Spinal cord (tissue), 10 donors: ENCODE measurements around the gene NGF. TPM values are rescaled to one million over a fixed set of nuclear protein-coding genes. Genes with fewer than 3 reads are reported as not detected.
A peak's percentile ranks its signal among the peaks of the same experiment; 100 is the strongest.

Source experiments
- DNase-seq, 6 donors: peaks; one replicate each; pipeline versions ENCODE4 v3.0.0 to v3.0.0-alpha.2; 2013 to 2015; ENCODE audit warnings: low spot score in 6 of 6, low read depth in 4 of 6
- H3K27ac ChIP-seq: one replicate; pipeline ENCODE4 v1.5.1; 2013; ENCODE audit warnings: low read depth, low read length, control low read depth
- H3K27me3 ChIP-seq: one replicate; pipeline ENCODE4 v1.6.1; 2013; ENCODE audit warnings: low read length; ENCODE audit not compliant: control insufficient read depth, insufficient read depth
- H3K36me3 ChIP-seq: one replicate; pipeline ENCODE4 v1.6.1; 2013; ENCODE audit warnings: low read length; ENCODE audit not compliant: control insufficient read depth, insufficient read depth
- H3K4me1 ChIP-seq: one replicate; pipeline ENCODE4 v1.6.1; 2013; ENCODE audit warnings: low read length; ENCODE audit not compliant: control insufficient read depth, insufficient read depth
- H3K4me3 ChIP-seq: one replicate; pipeline ENCODE4 v1.5.1; 2013; ENCODE audit warnings: low read depth, low read length, control low read depth
- H3K9me3 ChIP-seq: one replicate; pipeline ENCODE4 v1.6.1; 2013; ENCODE audit warnings: low read length; ENCODE audit not compliant: control insufficient read depth, insufficient read depth
- WGBS: methylation state at CpG from one replicate; pipeline ENCODE4 v1.1.5; 2013; ENCODE audit warnings: missing lambda C conversion rate; ENCODE audit not compliant: insufficient coverage; 5-methylcytosine and 5-hydroxymethylcytosine counted together
- polyA plus RNA-seq, 2 donors: library from polyadenylated mRNA; unstranded; fragments of 120-200 nt; gene quantifications; one replicate each; pipeline ENCODE4 v1.2.1, GENCODE V29; 2013; ENCODE audit not compliant: insufficient read length in 2 of 2
- total RNA-seq, 2 donors: library from RNA; depleted of rRNA in 1 of 2; stranded (reverse); fragments of 120-200 nt in 1 of 2; fragments of >200 nt in 1 of 2; gene quantifications; one replicate each; pipeline versions ENCODE4 v1.2.3 to v1.2.4, GENCODE V29; 2013 to 2014
- donor health status: healthy.

The NGF gene
- total and polyA plus RNA-seq, 4 donors = 2.0 to 10.4 (median 4.2) TPM

GRCh38 chr1:115289940-115290339 is 48.1 kb downstream of the NGF start:
- H3K4me1 ChIP-seq = no peaks in the 10 kb centered on the region
- H3K27me3 ChIP-seq = no peaks in the 10 kb centered on the region
- no peak overlapping the region for H3K4me3 ChIP-seq
- no peaks in the 10 kb centered on the region for H3K9me3 ChIP-seq
- H3K36me3 ChIP-seq = no peaks in the 10 kb centered on the region
- no peak for DNase-seq
- 65% methylated on average over 1 of the region's 1 CpG for WGBS
- H3K27ac ChIP-seq = no peak overlapping the region

GRCh38 chr1:115288591-115289198 is 49.4 kb downstream of the NGF start:
- no peak overlapping the region for H3K4me3 ChIP-seq
- no peaks in the 10 kb centered on the region for H3K27me3 ChIP-seq
- no peaks in the 10 kb centered on the region for H3K36me3 ChIP-seq
- H3K9me3 ChIP-seq = no peaks in the 10 kb centered on the region
- no peak overlapping the region for H3K27ac ChIP-seq
- no peak for DNase-seq
- peaks cover under 1% of the 10 kb centered on the region for H3K4me1 ChIP-seq
- 50% methylated on average over 1 of the region's 3 CpGs for WGBS

GRCh38 chr1:115286431-115287205 is 51.4 kb downstream of the NGF start:
- H3K27me3 ChIP-seq = no peaks in the 10 kb centered on the region
- no peak overlapping the region for H3K27ac ChIP-seq
- peaks cover 9% of the 10 kb centered on the region for H3K4me1 ChIP-seq
- WGBS = 96% methylated on average over 30 of the region's 30 CpGs
- DNase-seq = no peak
- H3K36me3 ChIP-seq = peaks cover 2% of the 10 kb centered on the region
- H3K9me3 ChIP-seq = no peaks in the 10 kb centered on the region
- no peak overlapping the region for H3K4me3 ChIP-seq

GRCh38 chr1:115284209-115284608 is 53.8 kb downstream of the NGF start:
- Histone ChIP-seq H3K36me3 (peaks cover 2% of the 10 kb centered on the region), H3K27ac (peak overlapping the region; percentile 85), H3K27me3 (no peaks in the 10 kb centered on the region), H3K4me3 (no peak overlapping the region), H3K9me3 (no peaks in the 10 kb centered on the region), H3K4me1 (peaks cover 16% of the 10 kb centered on the region)
- 97% methylated on average over 5 of the region's 6 CpGs for WGBS
- DNase-seq = no peak

GRCh38 chr1:115283681-115284146 is 54.3 kb downstream of the NGF start:
- Histone ChIP-seq H3K4me1 (peaks cover 16% of the 10 kb centered on the region), H3K36me3 (peaks cover 2% of the 10 kb centered on the region), H3K4me3 (no peak overlapping the region), H3K9me3 (no peaks in the 10 kb centered on the region), H3K27me3 (no peaks in the 10 kb centered on the region), H3K27ac (peak overlapping the region; percentile 85)
- DNase-seq = no peak
- WGBS = 75% methylated on average over 20 of the region's 20 CpGs

GRCh38 chr1:115283249-115283648 is 54.8 kb downstream of the NGF start:
- DNase-seq = no peak
- H3K4me3 ChIP-seq = no peak overlapping the region
- peak overlapping the region; percentile 85 for H3K27ac ChIP-seq
- no peaks in the 10 kb centered on the region for H3K9me3 ChIP-seq
- H3K4me1 ChIP-seq = peaks cover 16% of the 10 kb centered on the region
- WGBS = 88% methylated on average over 13 of the region's 13 CpGs
- H3K36me3 ChIP-seq = peaks cover 2% of the 10 kb centered on the region
- no peaks in the 10 kb centered on the region for H3K27me3 ChIP-seq

- peak overlapping the region; percentile 85 for H3K27ac ChIP-seq
- no peaks in the 10 kb centered on the region for H3K27me3 ChIP-seq
- H3K9me3 ChIP-seq = no peaks in the 10 kb centered on the region
- WGBS = 90% methylated on average over 7 of the region's 11 CpGs
- peaks cover 16% of the 10 kb centered on the region for H3K4me1 ChIP-seq
- peak in 1 of 6 donors; percentile 45 for DNase-seq
- peaks cover 2% of the 10 kb centered on the region for H3K36me3 ChIP-seq
- H3K4me3 ChIP-seq = no peak overlapping the region
Observed at GRCh38 chr1:115282807-115283208, 55.2 kb downstream of the NGF start.

- no peak overlapping the region for H3K27ac ChIP-seq
- H3K4me3 ChIP-seq = no peak overlapping the region
- peaks cover 2% of the 10 kb centered on the region for H3K36me3 ChIP-seq
- H3K27me3 ChIP-seq = no peaks in the 10 kb centered on the region
- H3K9me3 ChIP-seq = peaks cover 4% of the 10 kb centered on the region
- H3K4me1 ChIP-seq = peaks cover 16% of the 10 kb centered on the region
- WGBS = 100% methylated on average over 1 of the region's 2 CpGs
- no peak for DNase-seq
Observed at GRCh38 chr1:115281143-115281542, 56.9 kb downstream of the NGF start.

- WGBS = 72% methylated on average over 7 of the region's 8 CpGs
- peaks cover 4% of the 10 kb centered on the region for H3K9me3 ChIP-seq
- peaks cover 16% of the 10 kb centered on the region for H3K4me1 ChIP-seq
- no peaks in the 10 kb centered on the region for H3K27me3 ChIP-seq
- DNase-seq = peak in 1 of 6 donors; percentile 70
- H3K36me3 ChIP-seq = peaks cover 2% of the 10 kb centered on the region
- no peak overlapping the region for H3K4me3 ChIP-seq
- H3K27ac ChIP-seq = peak overlapping the region; percentile 61
Observed at GRCh38 chr1:115280064-115280463, 58.0 kb downstream of the NGF start.

- no peak overlapping the region for H3K27ac ChIP-seq
- H3K36me3 ChIP-seq = no peaks in the 10 kb centered on the region
- H3K4me1 ChIP-seq = peaks cover 11% of the 10 kb centered on the region
- H3K27me3 ChIP-seq = no peaks in the 10 kb centered on the region
- no CpG with 5 or more reads among the region's 3 CpGs for WGBS
- no peak for DNase-seq
- no peak overlapping the region for H3K4me3 ChIP-seq
- peaks cover 4% of the 10 kb centered on the region for H3K9me3 ChIP-seq
Observed at GRCh38 chr1:115278211-115278610, 59.8 kb downstream of the NGF start.
